Erythroblast (primary cell): ENCODE data around the gene REG1B.
"Not testable (repeated sequence)": the region's sequence is repeated elsewhere in the genome, so short reads cannot be mapped to it uniquely, and the experiment has no call there.

ENCODE experiments used
- DNase-seq, 2 experiments: peaks; one replicate each; lab custom pipeline; 2025; lab: John Stamatoyannopoulos, UW
- GATA1 ChIP-seq: IDR thresholded peaks from 2 replicates; pipeline ENCODE4 v1.6.1; 2011; ENCODE audit warnings: low read depth, mild to moderate bottlenecking, control low read depth, low read length, moderate library complexity
- POLR2A ChIP-seq: IDR thresholded peaks from 2 replicates; pipeline ENCODE4 v1.6.1; 2011; ENCODE audit warnings: mild to moderate bottlenecking, low read length

REG1B gene

DNA sequence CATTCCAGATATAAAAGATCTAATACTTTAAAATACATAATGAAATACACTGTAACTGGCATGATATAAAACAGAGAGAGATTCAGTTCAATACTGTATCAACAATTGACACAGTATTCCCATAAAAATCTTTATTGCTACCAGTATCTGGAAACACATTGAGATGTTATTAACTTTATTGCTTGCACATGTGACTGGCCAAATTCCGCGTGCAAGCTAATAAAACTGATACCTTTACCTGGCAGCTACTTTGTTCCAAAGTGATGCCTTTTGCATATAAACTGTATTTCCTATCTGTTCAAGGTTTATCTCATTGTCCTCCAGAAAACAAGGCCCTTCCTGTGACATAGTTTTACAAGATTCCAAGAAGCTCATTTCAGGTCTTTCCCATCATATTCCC, 15.4 kb upstream of the REG1B start:
- DNase-seq: no peak

DNA sequence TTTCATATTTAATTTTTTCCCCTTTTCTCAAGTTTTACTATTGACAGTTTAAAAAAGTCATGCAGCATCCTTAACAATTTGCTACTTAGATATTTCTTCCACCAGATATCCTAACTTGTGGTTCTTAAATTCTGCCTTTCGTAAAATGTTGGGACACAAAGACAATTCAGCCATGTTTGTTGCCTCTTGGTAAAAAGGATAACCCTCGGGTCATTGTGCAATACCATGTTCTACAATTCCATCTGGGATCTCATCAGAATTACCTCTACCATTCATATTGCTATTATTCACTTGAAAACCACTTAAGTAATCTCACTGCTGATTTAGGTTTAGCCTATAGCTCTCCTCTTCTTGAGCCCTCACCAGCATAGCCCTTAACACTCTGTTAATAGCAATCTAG, 13.2 kb upstream of the REG1B start:
- TF ChIP-seq POLR2A (no peak), GATA1 (no peak)
- no peak for DNase-seq

More for the DNA sequence above, 15.4 kb upstream of the REG1B start:
- no peak for TF ChIP-seq GATA1
- no peak for TF ChIP-seq POLR2A

- TF ChIP-seq GATA1 (no peak), POLR2A (no peak)
- DNase-seq: no peak
Measured at GRCh38 chr2:79100285-79100684, 12.5 kb upstream of the REG1B start.

DNA sequence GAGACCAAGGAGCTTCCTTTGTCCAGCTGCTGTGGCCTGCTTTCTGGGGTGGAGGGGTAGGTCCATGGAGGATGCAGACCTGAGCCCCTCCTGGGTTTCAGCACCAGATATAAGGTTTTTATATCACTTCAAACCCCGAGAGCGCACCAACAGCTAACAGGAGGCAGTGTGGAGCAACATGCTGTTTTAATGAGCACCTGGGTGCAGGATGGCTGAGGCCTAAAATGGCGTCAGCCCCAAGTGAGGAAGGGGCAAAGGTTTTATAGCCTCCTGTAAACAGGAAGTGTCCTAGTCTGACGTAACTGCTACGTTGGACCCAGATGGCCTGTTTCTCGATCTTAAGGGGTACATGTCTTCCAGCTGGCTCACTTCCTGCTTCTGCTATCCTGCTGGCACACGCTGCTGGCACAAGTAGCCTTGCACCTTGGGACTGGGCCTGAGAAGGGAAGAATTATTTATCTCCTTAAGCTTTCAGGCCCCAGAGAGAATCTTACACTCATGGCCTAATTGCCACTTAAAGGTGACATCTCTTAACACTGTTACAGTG, 11.4 kb upstream of the REG1B start:
- TF ChIP-seq POLR2A (no peak), GATA1 (no peak)

DNA sequence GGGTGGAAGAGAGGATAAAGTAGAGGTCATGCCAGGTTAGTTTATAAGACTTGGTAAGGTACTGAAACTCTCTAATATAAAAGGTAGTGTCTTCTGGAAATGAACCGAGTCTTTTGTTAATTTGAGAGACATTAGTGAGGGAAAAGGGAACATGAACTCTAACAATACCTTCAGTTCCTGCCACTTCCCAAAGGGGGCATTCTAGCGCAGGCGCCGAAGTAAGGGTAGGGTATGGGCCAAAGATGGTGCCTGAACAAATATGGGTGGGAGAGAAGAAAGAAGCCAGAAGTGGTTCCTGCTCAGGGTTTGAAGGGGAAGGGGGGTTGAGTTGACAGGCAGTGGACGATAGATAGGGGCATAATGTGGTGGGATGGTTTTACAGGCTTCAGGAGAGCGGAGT, 10.1 kb upstream of the REG1B start:
- no peak for DNase-seq
- TF ChIP-seq POLR2A (no peak), GATA1 (no peak)

More for the DNA sequence above, 11.4 kb upstream of the REG1B start:
- DNase-seq: no peak

DNA sequence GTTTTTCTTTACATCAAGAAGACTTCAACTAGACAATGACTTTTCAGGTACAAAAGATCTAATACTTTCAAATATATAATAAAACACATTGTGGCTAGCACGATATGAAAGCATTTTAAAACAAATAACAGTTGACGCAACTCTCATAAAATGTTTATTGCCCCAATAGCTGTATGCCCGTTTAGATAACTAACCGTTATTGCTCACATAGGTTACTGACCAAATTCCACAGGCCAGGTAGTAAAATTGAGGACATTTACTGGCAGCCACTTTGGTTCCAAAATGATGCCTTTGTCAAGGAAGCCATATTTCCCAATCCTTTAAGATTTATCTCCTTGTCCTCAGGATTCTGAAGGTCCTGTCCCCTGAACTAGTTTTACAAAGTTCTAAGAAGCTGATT, 2.9 kb upstream of the REG1B start:
- TF ChIP-seq POLR2A: no peak
- no peak for TF ChIP-seq GATA1
- no peak for DNase-seq

DNA sequence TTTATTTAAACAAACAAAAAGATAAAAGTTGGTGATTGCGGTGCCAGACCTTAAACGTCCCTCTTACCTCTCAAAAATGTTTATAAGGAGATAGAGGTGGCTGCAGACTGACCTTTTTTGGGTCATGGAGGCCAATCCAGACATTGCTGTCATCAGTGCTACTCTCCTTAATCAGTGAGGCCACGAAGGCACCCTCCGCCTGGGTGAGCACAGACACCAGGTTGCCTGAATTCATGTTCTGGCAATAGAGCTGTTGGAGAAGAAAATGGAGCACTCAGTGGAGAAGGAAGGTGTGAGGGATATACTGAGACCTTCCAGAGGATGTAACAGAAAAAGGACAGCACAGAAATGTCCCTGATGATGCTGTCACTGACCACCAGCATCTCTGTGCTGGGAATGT, 1.5 kb downstream of the REG1B start:
- TF ChIP-seq POLR2A (no peak), GATA1 (no peak)
- DNase-seq: no peak

DNA sequence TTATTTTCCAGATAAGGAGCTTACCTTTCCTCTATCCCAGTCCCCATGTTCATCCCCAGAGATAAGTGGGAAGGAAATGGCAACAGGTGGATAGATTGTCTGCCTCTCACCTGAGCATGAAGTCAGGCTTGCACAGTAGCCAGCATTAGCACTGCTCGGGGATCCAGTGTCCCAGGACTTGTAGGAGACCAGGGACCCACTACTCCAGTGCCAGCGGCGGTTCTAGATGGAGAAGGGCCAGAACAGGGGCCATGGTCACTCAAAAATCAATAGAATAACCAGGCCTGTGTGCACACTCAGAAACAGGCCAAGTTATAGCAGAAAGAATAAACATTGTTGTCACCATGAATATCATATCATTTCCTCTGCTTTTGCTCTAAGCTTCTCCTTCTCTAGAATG, 2.4 kb downstream of the REG1B start:
- no peak for DNase-seq
- TF ChIP-seq GATA1 (no peak), POLR2A (no peak)

DNA sequence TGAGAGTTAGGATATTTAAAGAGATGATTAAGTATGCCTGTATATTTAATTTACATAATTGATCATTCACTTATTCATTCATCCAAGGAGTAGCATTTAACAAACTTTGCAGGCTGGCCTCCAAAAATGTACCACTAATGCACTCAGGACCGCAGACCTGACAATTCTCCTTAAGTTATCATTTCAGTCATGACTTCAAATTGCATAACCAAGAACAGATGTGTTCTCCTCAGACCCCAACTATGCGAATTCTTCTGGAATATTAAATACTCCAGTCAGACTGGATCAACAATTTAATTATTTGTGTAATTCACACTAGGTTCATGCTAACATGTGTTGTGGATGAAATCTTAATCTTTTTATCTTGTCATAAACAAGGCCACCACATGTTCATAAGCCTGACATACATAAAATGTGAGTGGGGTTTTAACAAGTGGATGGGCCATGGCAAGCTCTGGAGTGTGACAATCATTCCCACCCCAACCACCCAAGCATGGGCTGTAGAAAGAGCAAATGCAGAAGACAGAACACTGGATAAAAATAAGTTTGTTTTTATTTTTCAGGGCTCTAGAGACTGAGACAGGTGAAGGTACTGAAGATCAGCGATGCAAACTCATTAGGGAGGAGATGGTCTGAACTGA, 3.2 kb downstream of the REG1B start:
- TF ChIP-seq POLR2A (no peak), GATA1 (no peak)
- no peak for DNase-seq

DNA sequence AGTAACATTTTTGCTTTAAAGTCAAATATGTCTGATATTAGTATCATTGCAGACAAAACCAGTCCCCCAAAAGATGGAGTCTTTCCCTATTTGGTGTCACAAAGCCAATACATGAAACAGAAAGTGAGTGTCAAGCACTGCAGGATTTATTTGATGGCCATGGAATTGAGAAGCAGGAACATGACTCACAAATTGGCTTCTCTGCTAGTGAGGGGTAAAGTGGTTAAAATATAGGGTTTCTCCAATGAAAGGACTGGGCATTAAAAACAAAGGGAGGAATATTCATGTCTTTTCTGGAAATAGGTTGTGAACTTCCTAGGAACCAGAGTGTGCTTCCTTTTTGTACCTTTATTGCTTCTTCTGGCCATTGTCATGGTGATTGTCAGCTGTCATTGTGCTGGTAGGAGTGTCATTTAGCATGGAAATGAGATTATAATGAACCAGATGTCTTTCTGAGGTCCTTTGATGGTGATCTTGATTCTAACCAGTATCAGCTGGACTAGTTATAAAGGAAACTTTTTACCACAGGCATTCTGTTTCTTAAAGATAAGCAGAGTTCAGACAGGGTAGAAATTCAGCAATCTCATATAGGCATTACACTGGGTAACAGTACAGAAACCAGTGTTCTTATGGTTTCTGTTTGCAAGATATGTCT, 4.1 kb downstream of the REG1B start:
- TF ChIP-seq POLR2A: no peak
- TF ChIP-seq GATA1: no peak
- peak; percentile 1 to 50 for DNase-seq

DNA sequence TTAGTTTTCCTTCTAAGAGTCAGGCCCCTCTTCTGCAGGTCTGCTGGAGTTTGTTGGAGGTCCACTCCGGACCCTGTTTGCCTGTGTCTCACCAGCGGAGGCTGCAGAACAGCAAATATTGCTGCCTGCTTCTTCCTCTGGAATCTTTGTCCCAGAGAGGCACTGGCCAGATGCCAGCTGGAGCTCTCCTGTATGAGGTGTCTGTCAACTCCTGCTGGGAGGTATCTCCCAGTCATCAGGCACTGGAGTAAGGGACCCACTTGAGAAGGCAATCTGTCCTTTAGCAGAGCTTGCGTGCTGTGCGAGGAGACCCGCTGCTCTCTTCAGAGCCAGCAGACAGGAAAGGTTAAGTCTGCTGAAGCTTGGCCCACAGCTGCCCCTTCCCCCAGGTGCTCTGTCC, 4.8 kb downstream of the REG1B start:
- TF ChIP-seq GATA1 (no peak), POLR2A (no peak)
- no peak for DNase-seq

DNA sequence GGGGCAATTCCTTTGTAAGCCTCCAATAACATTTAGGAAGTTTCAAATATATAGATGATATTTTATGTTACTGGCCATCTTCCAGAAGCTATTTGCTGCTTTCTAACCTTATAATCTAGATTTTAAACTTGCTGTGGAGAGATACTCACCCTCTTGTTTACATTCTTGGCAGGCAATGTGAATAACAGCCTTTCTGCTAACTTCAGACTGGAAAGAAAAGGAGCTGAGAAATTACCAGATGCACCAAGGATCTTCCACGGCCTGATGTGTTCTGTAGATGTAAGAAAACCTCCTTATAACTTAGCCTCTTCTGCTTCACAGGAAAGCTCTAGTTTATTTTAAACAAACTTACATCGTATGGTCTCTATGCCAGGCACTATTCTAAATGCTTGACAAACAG, 16.7 kb downstream of the REG1B start:
- DNase-seq: no peak
- no peak for TF ChIP-seq POLR2A
- TF ChIP-seq GATA1: no peak

- TF ChIP-seq POLR2A: no peak
- no peak for TF ChIP-seq GATA1
- no peak for DNase-seq
Measured at GRCh38 chr2:79065201-79065600, 22.6 kb downstream of the REG1B start.

GRCh38 chr2:79054769-79055168, 33.0 kb downstream of the REG1B start:
- DNase-seq: peak; percentile 36 to 72

- DNase-seq: not testable (repeated sequence)
Measured at GRCh38 chr2:79053486-79053885, 34.3 kb downstream of the REG1B start.

DNA sequence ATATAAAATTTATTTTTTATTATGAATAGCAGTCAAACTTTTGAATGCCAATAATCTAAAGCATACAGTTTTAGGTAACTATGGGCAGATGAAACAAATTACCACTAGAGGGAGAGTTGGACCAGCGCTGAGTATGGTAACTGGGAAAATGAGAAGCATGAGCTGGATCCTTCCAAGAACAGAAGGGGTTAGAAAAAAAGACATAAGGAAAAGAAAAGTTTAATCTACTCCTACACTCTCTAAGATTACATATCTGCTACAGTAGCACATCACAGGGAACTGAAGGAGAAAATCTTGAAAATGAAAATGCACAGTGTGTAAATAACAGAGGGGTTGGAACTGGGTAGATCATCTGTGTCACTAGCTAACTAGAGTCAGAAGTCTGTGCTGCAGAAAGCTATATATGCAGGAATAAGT, 46.8 kb downstream of the REG1B start:
- peak; percentile 10 to 14 for DNase-seq
- TF ChIP-seq GATA1 (no peak), POLR2A (no peak)
